PC-3 (cell line): ENCODE data around the gene PLEKHG3. TPM values are rescaled to one million over a fixed set of nuclear protein-coding genes. Genes with fewer than 3 reads are reported as not detected.

Source experiments
- ATAC-seq: fragments of 200-7000 bp; cut with Tn5 transposase; 2 replicates; pipeline ENCODE4 v1.9.1; 2020; ENCODE audit warnings: mild to moderate bottlenecking, moderate library complexity
- BruUV-seq: library from RNA; stranded (reverse); fragments of 400-500 nt; replicated peaks from 2 replicates; lab custom pipeline; 2021; lab: Mats Ljungman, UMichigan
- CTCF ChIA-PET: fragments of 300-600 bp; sonication (Branson Sonifier 250); formaldehyde crosslinking; loops from one replicate; lab custom pipeline; 2022; ENCODE audit warnings: antibody characterized with exemption; lab: Charles Lee
- POLR2A ChIA-PET: fragments of 300-600 bp; sonication (Branson Sonifier 250); formaldehyde crosslinking; loops from one replicate; lab custom pipeline; 2022; ENCODE audit warnings: antibody characterized with exemption; ENCODE audit not compliant: unreplicated experiment; lab: Charles Lee
- DNase-seq: peaks from one replicate; pipeline ENCODE4 v3.0.0-alpha.2; 2015
- H2AFZ ChIP-seq: fragments of 300-600 bp; sonication (generic); 2 replicates; pipeline ENCODE4 v1.6.0; 2016; ENCODE audit warnings: antibody characterized with exemption, low read length
- H3F3A ChIP-seq: fragments of 300-600 bp; sonication (generic); one replicate; pipeline ENCODE4 v1.6.0; 2017; ENCODE audit warnings: antibody characterized with exemption, low read length, control low read depth, mild to moderate bottlenecking; ENCODE audit not compliant: unreplicated experiment
- H3K27ac ChIP-seq: fragments of 300-600 bp; sonication (generic); 2 replicates; pipeline ENCODE4 v1.5.1; 2016; ENCODE audit warnings: mild to moderate bottlenecking, low read length
- H3K27me3 ChIP-seq: fragments of 300-600 bp; sonication (generic); 2 replicates; pipeline ENCODE4 v1.6.1; 2016; ENCODE audit warnings: low read length, mixed read lengths
- H3K36me3 ChIP-seq: fragments of 300-600 bp; sonication (generic); 2 replicates; pipeline ENCODE4 v1.6.1; 2016; ENCODE audit warnings: low read depth, mixed run types, low read length, mixed read lengths
- H3K4me1 ChIP-seq: fragments of 300-600 bp; sonication (generic); 2 replicates; pipeline ENCODE4 v1.5.1; 2016; ENCODE audit warnings: low read length; ENCODE audit not compliant: insufficient read depth
- H3K4me2 ChIP-seq: fragments of 300-600 bp; sonication (generic); 2 replicates; pipeline ENCODE4 v1.6.0; 2016; ENCODE audit warnings: low read length
- H3K4me3 ChIP-seq: fragments of 300-600 bp; sonication (generic); 2 replicates; pipeline ENCODE4 v1.5.1; 2016; ENCODE audit warnings: mild to moderate bottlenecking, low read length, mixed read lengths
- H3K79me2 ChIP-seq: fragments of 300-600 bp; sonication (generic); 2 replicates; pipeline ENCODE4 v1.6.1; 2017; ENCODE audit warnings: low read length, mixed read lengths
- H3K9ac ChIP-seq: fragments of 300-600 bp; sonication (generic); 2 replicates; pipeline ENCODE4 v1.6.0; 2016; ENCODE audit warnings: mild to moderate bottlenecking, low read length
- H3K9me2 ChIP-seq: fragments of 300-600 bp; sonication (generic); replicated peaks from 2 replicates; pipeline ENCODE4 v1.6.1; 2016; ENCODE audit warnings: mixed run types, low read length, mixed read lengths
- H3K9me3 ChIP-seq: fragments of 300-600 bp; sonication (generic); 2 replicates; pipeline ENCODE4 v1.6.1; 2016; ENCODE audit warnings: low read length, mixed read lengths
- H4K20me1 ChIP-seq: fragments of 300-600 bp; sonication (generic); 2 replicates; pipeline ENCODE4 v1.6.1; 2016; ENCODE audit warnings: low read length, mixed read lengths
- EZH2 ChIP-seq: fragments of 300-600 bp; sonication (generic); IDR thresholded peaks from one replicate; pipeline ENCODE4 v1.6.1; 2017; ENCODE audit warnings: antibody characterized with exemption, mild to moderate bottlenecking, low read length; ENCODE audit not compliant: unreplicated experiment
- EZH2phosphoT487 ChIP-seq: fragments of 300-600 bp; sonication (generic); IDR thresholded peaks from 2 replicates; pipeline ENCODE4 v1.6.1; 2018; ENCODE audit warnings: mild to moderate bottlenecking, antibody characterized with exemption, low read length, borderline replicate concordance
- intact Hi-C: fragments of 100-400 bp; cut with micrococcal nuclease; formaldehyde crosslinking; loops from 2 replicates; pipeline ENCODE4 v1.9.0; 2023
- microRNA-seq: library from miRNA; unstranded; fragments of <30 nt; microRNA quantifications from one replicate; pipeline ENCODE4 v1.1.0, GENCODE V29; 2020; ENCODE audit not compliant: unreplicated experiment
- total RNA-seq: library from RNA; depleted of rRNA; stranded (reverse); fragments of >200 nt; gene quantifications from 2 replicates; pipeline ENCODE4 v1.2.3, GENCODE V29; 2014; rRNA removed

The PLEKHG3 gene
- total RNA-seq, 1 experiment from 2014 or later = 49.6 TPM

DNA sequence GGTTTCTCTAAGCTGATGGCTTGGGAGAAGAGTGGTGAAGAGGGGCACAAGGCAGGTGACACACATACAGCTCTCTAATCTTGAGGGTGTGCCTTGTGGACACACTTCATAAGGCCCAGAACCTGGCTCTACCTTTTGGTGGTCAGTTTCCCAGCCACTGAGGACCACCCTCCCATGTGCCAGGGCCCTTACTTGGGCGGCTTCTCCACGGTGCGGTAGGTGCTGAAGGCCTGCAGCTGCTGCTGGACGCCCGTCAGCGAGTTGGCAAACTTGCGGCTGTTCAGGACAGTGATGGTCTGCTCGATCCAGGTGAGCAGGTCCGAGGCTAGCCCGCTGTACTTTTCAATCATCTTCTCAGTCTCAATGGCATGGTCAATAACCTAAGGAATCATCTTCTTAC, 95.3 kb downstream of the PLEKHG3 start:
- H3K79me2 ChIP-seq = no peaks in the 10 kb centered on the region
- no peak for ATAC-seq
- intact Hi-C loops = no loop called here
- H3K9me3 ChIP-seq = no peaks in the 10 kb centered on the region
- CTCF ChIA-PET = interaction anchor here (0.6 to 5.4 kb wide), 10 partner anchors 24 to 707 kb away, joined by 3 to 42 read pairs (median 4); no protein-coding TSS in a partner anchor
- H3F3A ChIP-seq = no peaks in the 10 kb centered on the region
- H3K4me1 ChIP-seq = peaks cover 6% of the 10 kb centered on the region
- H2AFZ ChIP-seq = no peak overlapping the region
- no peaks in the 10 kb centered on the region for H3K9me2 ChIP-seq
- no peak overlapping the region for H3K27ac ChIP-seq
- no peak overlapping the region for H3K4me3 ChIP-seq
- no peak for DNase-seq
- H3K27me3 ChIP-seq = no peaks in the 10 kb centered on the region
- no peaks in the 10 kb centered on the region for H3K36me3 ChIP-seq
- no peak overlapping the region for H3K4me2 ChIP-seq
- no peak for TF ChIP-seq EZH2phosphoT487
- no peak for TF ChIP-seq EZH2
- POLR2A ChIA-PET = no interaction called here
- no TSS peak for BruUV-seq
- no peak overlapping the region for H3K9ac ChIP-seq
- H4K20me1 ChIP-seq = no peaks in the 10 kb centered on the region

Small RNA genes within 50 kb of the gene (microRNA-seq; reads per million reads assigned to microRNA genes)
- gene MIR7855 = not detected

Other genes starting within 250 kb of the PLEKHG3 start
- 0.58 and 0.86 TPM in 2 replicates for gene AKAP5, start 238.9 kb upstream of the PLEKHG3 start, total RNA-seq
- gene ZBTB25, start 200.6 kb upstream of the PLEKHG3 start, total RNA-seq = 4.0 and 10.7 TPM in 2 replicates
- 23.6 and 26.0 TPM in 2 replicates for gene ZBTB1, start 199.7 kb upstream of the PLEKHG3 start, total RNA-seq
- gene HSPA2, start 163.7 kb upstream of the PLEKHG3 start, total RNA-seq = 15.7 and 16.5 TPM in 2 replicates
- 0.26 TPM in 1 of 2 replicates, not detected in the other for gene PPP1R36, start 154.5 kb upstream of the PLEKHG3 start, total RNA-seq
- gene SPTB, start 175.5 kb downstream of the PLEKHG3 start, total RNA-seq = 2.3 and 3.6 TPM in 2 replicates
- 44.0 and 50.3 TPM in 2 replicates for gene CHURC1, start 210.0 kb downstream of the PLEKHG3 start, total RNA-seq
- gene GPX2, start 238.3 kb downstream of the PLEKHG3 start, total RNA-seq = 2.9 and 4.3 TPM in 2 replicates